HepG2 (cell line): ENCODE results near the gene AFAP1. TPM values are rescaled to one million over a fixed set of nuclear protein-coding genes. Genes with fewer than 3 reads are reported as not detected.
A peak's percentile ranks its signal among the peaks of the same experiment; 100 is the strongest.

ENCODE experiments used
- ATF2 ChIP-seq: sonication (generic); formaldehyde crosslinking; IDR thresholded peaks from 2 replicates; pipeline ENCODE4 v1.4.0; 2020; ENCODE audit warnings: missing genetic modification reagents
- DMAP1 ChIP-seq: IDR thresholded peaks from 2 replicates; pipeline ENCODE4 v1.6.1; 2016
- ELK4 ChIP-seq: sonication (generic); formaldehyde crosslinking; IDR thresholded peaks from 2 replicates; pipeline ENCODE4 v1.9.0; 2021; ENCODE audit warnings: missing genetic modification reagents, borderline replicate concordance
- FOXK2 ChIP-seq: fragments of 450-650 bp; IDR thresholded peaks from 2 replicates; pipeline ENCODE4 v1.6.1; 2016
- GATA4 ChIP-seq: sonication (generic); IDR thresholded peaks from 2 replicates; pipeline ENCODE4 v1.6.1; 2016; ENCODE audit warnings: antibody characterized with exemption, low read depth, borderline replicate concordance
- HINFP ChIP-seq: sonication (generic); formaldehyde crosslinking; IDR thresholded peaks from 2 replicates; pipeline ENCODE4 v1.4.0; 2020; ENCODE audit warnings: low read depth, mild to moderate bottlenecking, missing genetic modification reagents
- PHF8 ChIP-seq: sonication (generic); formaldehyde crosslinking; IDR thresholded peaks from 2 replicates; pipeline ENCODE4 v1.5.0; 2020; ENCODE audit warnings: missing genetic modification reagents
- RFX5 ChIP-seq: IDR thresholded peaks from 2 replicates; pipeline ENCODE4 v1.6.1; 2011; ENCODE audit warnings: low read depth, low read length, improper control_type of control experiment
- RNF2 ChIP-seq: fragments of 450-650 bp; conservative IDR thresholded peaks from 2 replicates; pipeline ENCODE4 v1.6.1; 2016; ENCODE audit warnings: low read depth
- WIZ ChIP-seq: sonication (generic); formaldehyde crosslinking; IDR thresholded peaks from 2 replicates; pipeline ENCODE4 v1.5.1; 2020; ENCODE audit warnings: mild to moderate bottlenecking, missing genetic modification reagents
- ZNF142 ChIP-seq: sonication (generic); formaldehyde crosslinking; IDR thresholded peaks from 2 replicates; pipeline ENCODE4 v1.4.0; 2020; ENCODE audit warnings: missing genetic modification reagents
- ZNF18 ChIP-seq: sonication (generic); formaldehyde crosslinking; IDR thresholded peaks from 2 replicates; pipeline ENCODE4 v1.8.0; 2022; ENCODE audit warnings: mild to moderate bottlenecking, missing genetic modification reagents; ENCODE audit not compliant: insufficient replicate concordance
- ZNF180 ChIP-seq: sonication (generic); formaldehyde crosslinking; IDR thresholded peaks from 2 replicates; pipeline ENCODE4 v1.4.0; 2020; ENCODE audit warnings: low read depth, missing genetic modification reagents, borderline replicate concordance
- ZNF709 ChIP-seq: sonication (generic); formaldehyde crosslinking; IDR thresholded peaks from 2 replicates; pipeline ENCODE4 v1.5.0; 2020; ENCODE audit warnings: mild to moderate bottlenecking, missing genetic modification reagents
- ZNF766 ChIP-seq: sonication (generic); formaldehyde crosslinking; IDR thresholded peaks from 2 replicates; pipeline ENCODE4 v1.5.0; 2020; ENCODE audit warnings: missing genetic modification reagents, borderline replicate concordance
- ZUFSP ChIP-seq: sonication (generic); formaldehyde crosslinking; IDR thresholded peaks from 2 replicates; pipeline ENCODE4 v1.9.0; 2021; ENCODE audit warnings: missing genetic modification reagents, mild to moderate bottlenecking, borderline replicate concordance
- polyA plus RNA-seq, 8 experiments: library from polyadenylated mRNA; depleted of rRNA in 3 of 8; stranded (reverse) in 7 of 8; unstranded in 1 of 8; fragments of >200 nt; fragmentation: Illumina TruSeq in 4 of 8; extraction: Trizol in 4 of 8; gene quantifications; 2 replicates each; pipeline versions ENCODE4 v1.2.1 to v1.2.3, GENCODE V29; 2011 to 2016; ENCODE audit warnings: low read depth in 4 of 8, missing spikeins in 1 of 8, mixed read lengths in 1 of 8; ENCODE audit not compliant: insufficient read depth in 1 of 8
- total RNA-seq, 5 experiments: library from RNA; depleted of rRNA; stranded (reverse); fragments of >200 nt; fragmentation: Illumina TruSeq; extraction: Trizol; gene quantifications; 2 replicates each; pipeline ENCODE4 v1.2.3, GENCODE V29; 2016; ENCODE audit warnings: low read depth in 1 of 5

AFAP1 gene
- total and polyA plus RNA-seq, 2 of the 13 experiments (the other 11 are each of a cell fraction or from before 2014, with no cell fraction given) = 2.5 TPM

- TF ChIP-seq HINFP (CRISPR knock-in tag) (no peak), FOXK2 (no peak), PHF8 (no peak), ZNF766 (no peak), ATF2 (CRISPR knock-in tag) (peak; percentile 13; the same call in 1 of the 2 replicates), RFX5 (no peak), WIZ (CRISPR knock-in tag) (no peak), ZNF709 (no peak), RNF2 (no peak), GATA4 (no peak), ZNF180 (CRISPR knock-in tag) (no peak), ZNF142 (no peak), ZUFSP (no peak), ZNF18 (CRISPR knock-in tag) (no peak), ELK4 (CRISPR knock-in tag) (no peak), DMAP1 (CRISPR knock-in tag) (no peak)
These were observed 133.1 kb downstream of the AFAP1 start (continued) for GRCh38 chr4:7806338-7807090.
